GM12872 (cell line): ENCODE data around the gene OR10W1.

Experiments
- TF ChIP-seq, protein P1 (sequence below): IDR thresholded peaks from 3 replicates; pipeline ENCODE4 v1.5.1; 2011; ENCODE audit warnings: low read depth, mild to moderate bottlenecking, low read length, moderate library complexity; ENCODE audit not compliant: insufficient read depth

The OR10W1 gene, protein sequence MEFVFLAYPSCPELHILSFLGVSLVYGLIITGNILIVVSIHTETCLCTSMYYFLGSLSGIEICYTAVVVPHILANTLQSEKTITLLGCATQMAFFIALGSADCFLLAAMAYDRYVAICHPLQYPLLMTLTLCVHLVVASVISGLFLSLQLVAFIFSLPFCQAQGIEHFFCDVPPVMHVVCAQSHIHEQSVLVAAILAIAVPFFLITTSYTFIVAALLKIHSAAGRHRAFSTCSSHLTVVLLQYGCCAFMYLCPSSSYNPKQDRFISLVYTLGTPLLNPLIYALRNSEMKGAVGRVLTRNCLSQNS

DNA sequence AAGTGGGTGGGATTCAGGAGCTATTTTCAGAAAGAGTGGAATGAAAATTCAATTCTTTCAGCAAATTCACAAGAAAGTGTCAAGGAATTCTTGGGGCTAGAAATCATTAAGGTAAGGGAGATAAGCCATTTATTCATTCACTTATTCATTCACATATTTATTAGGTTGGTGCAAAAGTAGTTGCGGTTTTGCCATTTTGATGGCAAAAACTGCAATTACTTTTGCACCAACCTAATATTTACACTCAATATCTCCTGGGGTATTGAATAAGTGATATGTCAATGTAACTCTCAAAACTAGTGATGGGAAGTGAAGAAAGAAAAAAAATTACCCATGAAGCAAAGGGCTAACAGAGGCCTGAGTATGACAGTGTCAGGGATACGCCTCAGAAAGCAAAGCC, at the start of gene OR10W1:
Gene OR10W1 (minus strand): TSS at position 119 of the 400 bp plus-strand sequence. CDS start 402 bp downstream, outside the sequence.
- TF ChIP-seq, protein P1, sequence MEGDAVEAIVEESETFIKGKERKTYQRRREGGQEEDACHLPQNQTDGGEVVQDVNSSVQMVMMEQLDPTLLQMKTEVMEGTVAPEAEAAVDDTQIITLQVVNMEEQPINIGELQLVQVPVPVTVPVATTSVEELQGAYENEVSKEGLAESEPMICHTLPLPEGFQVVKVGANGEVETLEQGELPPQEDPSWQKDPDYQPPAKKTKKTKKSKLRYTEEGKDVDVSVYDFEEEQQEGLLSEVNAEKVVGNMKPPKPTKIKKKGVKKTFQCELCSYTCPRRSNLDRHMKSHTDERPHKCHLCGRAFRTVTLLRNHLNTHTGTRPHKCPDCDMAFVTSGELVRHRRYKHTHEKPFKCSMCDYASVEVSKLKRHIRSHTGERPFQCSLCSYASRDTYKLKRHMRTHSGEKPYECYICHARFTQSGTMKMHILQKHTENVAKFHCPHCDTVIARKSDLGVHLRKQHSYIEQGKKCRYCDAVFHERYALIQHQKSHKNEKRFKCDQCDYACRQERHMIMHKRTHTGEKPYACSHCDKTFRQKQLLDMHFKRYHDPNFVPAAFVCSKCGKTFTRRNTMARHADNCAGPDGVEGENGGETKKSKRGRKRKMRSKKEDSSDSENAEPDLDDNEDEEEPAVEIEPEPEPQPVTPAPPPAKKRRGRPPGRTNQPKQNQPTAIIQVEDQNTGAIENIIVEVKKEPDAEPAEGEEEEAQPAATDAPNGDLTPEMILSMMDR: no peak

DNA sequence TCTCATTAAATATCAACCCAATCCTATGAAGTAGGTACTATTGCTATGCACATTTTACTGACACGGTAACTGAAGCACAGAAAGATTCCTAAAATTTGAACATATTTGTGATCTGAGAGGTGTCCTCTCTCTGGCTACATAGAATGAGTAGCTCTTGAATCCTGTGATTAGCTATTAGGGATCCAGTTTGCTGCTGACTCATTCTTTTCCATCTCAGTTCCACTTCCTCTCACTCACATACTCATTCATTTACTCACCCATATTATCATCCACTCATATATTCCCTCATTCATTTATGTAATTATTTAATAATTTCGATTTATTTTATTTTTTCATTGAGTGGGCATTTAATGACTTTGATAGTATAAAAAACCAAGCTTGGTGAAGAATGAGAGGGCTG, 48.1 kb upstream of the OR10W1 start:
- TF ChIP-seq, protein P1: no peak

DNA sequence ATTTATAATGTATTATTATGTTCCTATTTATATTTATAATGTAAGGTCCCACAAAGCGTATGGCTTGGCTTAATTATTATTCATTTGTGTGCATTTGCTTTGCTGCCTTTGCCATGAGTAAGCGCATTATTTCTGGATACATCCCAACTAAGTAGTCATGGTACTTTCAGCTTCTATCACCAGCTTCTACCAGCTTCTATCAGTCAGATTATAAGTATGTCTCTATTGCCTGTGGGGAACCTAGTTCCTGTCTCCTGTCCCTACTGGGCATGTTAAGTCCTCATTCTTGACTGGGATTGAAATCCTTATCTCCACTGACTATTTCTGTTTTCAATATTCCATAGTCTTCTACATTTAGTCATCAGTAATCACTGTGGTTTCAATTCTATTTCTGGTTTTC, 33.5 kb upstream of the OR10W1 start:
- TF ChIP-seq, protein P1: no peak

DNA sequence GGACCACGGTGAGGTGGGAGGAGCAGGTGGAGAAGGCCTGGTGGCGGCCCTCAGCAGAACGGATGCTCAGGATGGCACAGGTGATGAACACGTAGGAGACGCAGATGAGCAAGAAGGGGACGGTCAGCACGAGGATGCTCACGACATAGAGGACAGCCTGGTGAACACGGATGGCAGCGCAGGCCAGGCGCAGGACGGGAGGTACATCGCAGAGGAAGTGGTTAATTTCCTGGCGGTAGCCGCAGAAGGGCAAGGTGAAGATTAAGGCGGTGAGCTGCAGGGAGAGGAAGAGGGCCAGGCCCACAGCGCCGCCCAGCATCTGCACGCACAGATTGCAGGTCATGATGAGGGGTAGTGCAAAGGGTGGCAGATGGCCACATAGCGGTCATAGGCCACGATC, 24.0 kb upstream of the OR10W1 start:
- TF ChIP-seq, protein P1: no peak

DNA sequence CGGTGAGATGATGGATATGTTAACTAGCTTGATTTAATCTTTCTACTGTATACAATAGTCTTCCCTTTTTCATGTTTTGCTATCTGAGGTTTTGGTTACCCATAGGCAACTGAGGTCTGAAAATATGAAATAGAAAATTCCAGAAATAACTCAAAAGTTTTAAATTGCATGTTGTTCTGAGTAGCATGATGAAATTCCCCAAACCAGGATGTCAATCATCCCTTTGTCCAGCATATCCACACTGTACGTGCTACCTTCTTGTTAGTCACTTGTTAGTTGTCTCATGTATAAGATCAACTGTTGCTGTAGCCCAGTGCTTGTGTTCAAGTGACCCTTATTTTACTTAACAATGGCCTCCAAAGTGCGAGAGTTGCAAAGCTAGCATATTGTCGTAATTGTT, 21.2 kb upstream of the OR10W1 start:
- TF ChIP-seq, protein P1: no peak

DNA sequence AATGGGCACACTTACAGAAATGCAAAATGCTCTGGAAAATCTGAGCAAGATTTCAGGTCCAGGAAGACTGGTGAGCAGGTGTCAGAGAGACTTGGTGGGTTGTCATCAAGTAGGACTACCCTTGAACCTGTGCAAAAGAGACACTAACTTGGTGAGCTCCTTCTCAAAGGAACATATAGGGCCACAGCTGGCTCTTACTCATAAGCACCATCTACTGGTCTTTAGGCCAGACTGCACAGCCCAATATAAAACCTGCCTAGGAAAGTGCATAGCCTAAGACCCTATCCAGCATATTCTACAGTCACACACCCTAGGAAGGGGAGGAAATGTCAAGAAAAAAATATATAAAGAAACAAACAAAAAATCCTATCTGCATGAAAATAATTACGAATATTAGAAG, 18.2 kb upstream of the OR10W1 start:
- TF ChIP-seq, protein P1: peak; percentile 71; the same call in 2 of the 3 replicates

DNA sequence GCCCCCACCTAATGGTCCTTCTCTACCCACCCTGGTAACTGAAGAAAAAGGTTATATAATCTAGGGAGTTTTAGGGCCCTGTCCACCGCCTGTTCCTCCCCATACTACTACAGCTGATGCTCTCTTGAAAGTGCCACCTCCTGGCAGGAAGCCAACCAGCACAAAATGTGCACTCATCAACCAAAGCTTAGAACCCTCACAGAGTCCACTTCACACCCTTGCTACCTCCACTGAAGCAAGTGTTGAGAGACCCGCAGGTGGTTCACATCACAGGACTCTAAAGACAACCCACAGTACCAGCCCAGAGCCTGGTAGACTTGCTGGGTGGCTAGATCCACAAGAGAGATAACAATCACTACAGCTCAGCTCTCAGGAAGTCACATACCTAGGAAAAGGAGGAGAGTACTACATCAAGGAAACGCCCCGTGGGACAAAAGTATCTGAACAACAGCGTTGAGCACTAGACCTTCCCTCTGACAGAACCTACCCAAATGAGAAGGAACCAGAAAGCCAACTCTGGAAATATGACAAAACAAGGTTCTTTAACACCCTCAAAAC, 17.5 kb upstream of the OR10W1 start:
- TF ChIP-seq, protein P1: no peak
